ENCODE results near the gene GSTP1. TPM values are rescaled to one million over a fixed set of nuclear protein-coding genes. Genes with fewer than 3 reads are reported as not detected.
"Not testable (repeated sequence)": the region's sequence is repeated elsewhere in the genome, so short reads cannot be mapped to it uniquely, and the experiment has no call there.

Gene GSTP1
- total RNA-seq, 1 donor from 2014 or later: 206 TPM

DNA sequence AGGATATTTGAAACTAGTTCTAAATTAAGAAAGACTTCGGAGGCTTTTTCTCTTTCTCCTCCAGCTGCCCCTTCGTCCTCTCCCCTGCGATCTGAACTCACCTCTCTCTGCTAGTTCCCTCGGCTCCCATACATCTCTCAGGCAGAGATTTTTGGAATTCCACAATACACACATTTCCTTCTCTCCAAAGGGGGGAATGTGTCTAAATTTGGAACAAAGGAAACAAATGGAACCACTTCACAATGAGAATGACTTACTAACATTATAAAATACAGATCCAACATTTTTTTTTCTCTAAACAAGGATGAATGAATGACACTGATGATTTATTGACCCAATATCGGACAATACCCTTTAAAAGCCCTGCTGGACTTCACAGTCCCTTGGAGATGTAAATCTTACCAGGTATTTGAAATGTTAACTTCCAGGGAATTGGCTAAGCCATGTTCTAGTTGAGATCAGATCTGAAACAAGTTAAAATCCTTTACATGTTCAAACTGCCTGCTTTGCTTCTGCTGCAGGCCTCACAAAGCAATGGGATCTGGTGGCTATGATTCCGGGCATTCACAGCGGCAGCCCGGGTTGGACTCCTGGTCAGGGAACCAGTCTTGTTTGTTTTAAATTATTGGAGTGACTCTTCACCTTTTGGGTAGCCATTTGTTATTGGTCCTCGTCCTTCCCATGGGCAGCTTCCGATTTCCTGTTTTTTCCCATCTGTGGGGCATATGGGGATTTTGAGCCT, 20.5 kb upstream of the GSTP1 start:
- DNase-seq (ENCODE audit: low spot score in 2 of 2) (no peak), FAIRE-seq (no peak)

GRCh38 chr11:67563705-67564114, 19.9 kb upstream of the GSTP1 start:
- FAIRE-seq: not testable (repeated sequence)

GRCh38 chr11:67564230-67564629, 19.4 kb upstream of the GSTP1 start:
- FAIRE-seq: no peak
- no peak for DNase-seq (ENCODE audit: low spot score in 2 of 2)

More at GRCh38 chr11:67563705-67564114, 19.9 kb upstream of the GSTP1 start:
- DNase-seq (ENCODE audit: low spot score in 2 of 2): not testable (repeated sequence)

- DNase-seq (ENCODE audit: low spot score in 2 of 2) (no peak), FAIRE-seq (no peak)
These were observed 12.2 kb upstream of the GSTP1 start for GRCh38 chr11:67571443-67571842.

- FAIRE-seq: no peak
- no peak for DNase-seq (ENCODE audit: low spot score in 2 of 2)
These were observed 11.3 kb upstream of the GSTP1 start for GRCh38 chr11:67572305-67572704.

GRCh38 chr11:67572747-67573419, 10.7 kb upstream of the GSTP1 start:
- DNase-seq (ENCODE audit: low spot score in 2 of 2) (no peak), FAIRE-seq (no peak)

DNA sequence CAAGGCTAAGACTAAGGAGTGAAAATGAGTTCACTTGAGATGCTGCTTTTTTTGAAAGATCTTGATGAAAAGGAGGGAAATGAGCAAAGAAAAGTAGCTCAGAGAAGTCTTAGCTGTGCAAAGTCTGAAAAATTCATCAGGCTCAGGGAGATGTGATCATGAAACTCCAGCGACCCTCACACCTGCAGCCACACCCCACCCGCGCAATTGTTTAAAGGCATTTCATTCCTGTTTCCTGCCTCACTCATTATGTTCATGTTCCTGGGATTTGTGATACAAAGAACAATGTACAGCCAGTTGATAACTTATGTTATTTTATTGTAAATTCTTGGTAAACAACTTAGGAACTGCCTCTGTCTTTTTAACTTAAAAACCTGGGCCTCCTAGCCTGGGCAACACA, 8.7 kb upstream of the GSTP1 start:
- no peak for FAIRE-seq
- no peak for DNase-seq (ENCODE audit: low spot score in 2 of 2)

- FAIRE-seq: no peak
- DNase-seq (ENCODE audit: low spot score in 2 of 2): no peak
These were observed 6.7 kb upstream of the GSTP1 start for GRCh38 chr11:67576735-67577475.

GRCh38 chr11:67577951-67578350, 5.7 kb upstream of the GSTP1 start:
- FAIRE-seq: no peak

DNA sequence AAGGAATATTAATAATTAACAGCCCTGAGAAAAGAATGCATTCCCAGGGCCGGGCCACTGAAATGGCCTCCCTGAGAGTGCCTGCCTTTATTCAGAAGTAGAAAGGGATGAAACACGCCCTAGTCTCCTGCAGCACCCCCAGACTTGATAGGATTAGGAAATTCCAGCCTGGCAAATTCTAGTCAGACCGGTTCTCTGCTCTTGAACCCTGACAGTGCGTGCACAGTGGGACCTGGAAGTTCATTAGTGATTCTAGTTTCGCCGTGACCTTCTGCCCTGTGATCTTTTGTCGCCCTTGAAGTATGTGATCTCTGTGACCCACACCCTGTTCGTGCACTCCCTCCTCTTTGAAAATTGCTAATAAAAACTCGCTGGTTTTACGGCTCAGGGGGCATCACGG, 2.1 kb upstream of the GSTP1 start:
- FAIRE-seq (no peak), DNase-seq (ENCODE audit: low spot score in 2 of 2) (no peak)

More at GRCh38 chr11:67577951-67578350, 5.7 kb upstream of the GSTP1 start:
- no peak for DNase-seq (ENCODE audit: low spot score in 2 of 2)

DNA sequence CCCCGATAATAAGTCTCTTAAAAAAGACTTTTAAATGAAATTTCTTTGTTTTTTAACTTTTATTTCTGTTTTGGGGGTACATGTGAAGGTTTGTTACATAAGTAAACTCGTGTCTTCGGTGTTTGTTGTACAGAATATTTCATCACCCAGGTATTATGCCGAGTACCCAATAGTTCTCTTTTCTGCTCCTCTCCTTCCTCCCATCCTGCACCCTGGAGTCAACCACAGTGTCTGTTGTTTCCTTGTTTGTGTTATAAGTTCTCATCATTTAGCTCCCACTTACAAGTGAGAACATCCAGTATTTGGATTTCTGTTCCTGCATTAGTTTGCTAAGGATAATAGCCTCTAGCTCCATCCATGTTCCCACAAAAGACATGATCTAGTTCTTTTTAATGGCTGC, 1.6 kb upstream of the GSTP1 start:
- FAIRE-seq (no peak), DNase-seq (ENCODE audit: low spot score in 2 of 2) (no peak)

- FAIRE-seq: no peak
These were observed 731 bp downstream of the GSTP1 start for GRCh38 chr11:67584205-67584880.

DNA sequence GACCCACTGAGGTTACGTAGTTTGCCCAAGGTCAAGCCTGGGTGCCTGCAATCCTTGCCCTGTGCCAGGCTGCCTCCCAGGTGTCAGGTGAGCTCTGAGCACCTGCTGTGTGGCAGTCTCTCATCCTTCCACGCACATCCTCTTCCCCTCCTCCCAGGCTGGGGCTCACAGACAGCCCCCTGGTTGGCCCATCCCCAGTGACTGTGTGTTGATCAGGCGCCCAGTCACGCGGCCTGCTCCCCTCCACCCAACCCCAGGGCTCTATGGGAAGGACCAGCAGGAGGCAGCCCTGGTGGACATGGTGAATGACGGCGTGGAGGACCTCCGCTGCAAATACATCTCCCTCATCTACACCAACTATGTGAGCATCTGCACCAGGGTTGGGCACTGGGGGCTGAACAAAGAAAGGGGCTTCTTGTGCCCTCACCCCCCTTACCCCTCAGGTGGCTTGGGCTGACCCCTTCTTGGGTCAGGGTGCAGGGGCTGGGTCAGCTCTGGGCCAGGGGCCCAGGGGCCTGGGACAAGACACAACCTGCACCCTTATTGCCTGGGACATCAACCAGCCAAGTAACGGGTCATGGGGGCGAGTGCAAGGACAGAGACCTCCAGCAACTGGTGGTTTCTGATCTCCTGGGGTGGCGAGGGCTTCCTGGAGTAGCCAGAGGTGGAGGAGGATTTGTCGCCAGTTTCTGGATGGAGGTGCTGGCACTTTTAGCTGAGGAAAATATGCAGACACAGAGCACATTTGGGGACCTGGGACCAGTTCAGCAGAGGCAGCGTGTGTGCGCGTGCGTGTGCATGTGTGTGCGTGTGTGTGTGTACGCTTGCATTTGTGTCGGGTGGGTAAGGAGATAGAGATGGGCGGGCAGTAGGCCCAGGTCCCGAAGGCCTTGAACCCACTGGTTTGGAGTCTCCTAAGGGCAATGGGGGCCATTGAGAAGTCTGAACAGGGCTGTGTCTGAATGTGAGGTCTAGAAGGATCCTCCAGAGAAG, 1.6 kb downstream of the GSTP1 start:
- DNase-seq (ENCODE audit: low spot score in 2 of 2): no peak
- no peak for FAIRE-seq

More at GRCh38 chr11:67584205-67584880, 731 bp downstream of the GSTP1 start:
- peak; percentile 40 to 47 for DNase-seq (ENCODE audit: low spot score in 2 of 2)

DNA sequence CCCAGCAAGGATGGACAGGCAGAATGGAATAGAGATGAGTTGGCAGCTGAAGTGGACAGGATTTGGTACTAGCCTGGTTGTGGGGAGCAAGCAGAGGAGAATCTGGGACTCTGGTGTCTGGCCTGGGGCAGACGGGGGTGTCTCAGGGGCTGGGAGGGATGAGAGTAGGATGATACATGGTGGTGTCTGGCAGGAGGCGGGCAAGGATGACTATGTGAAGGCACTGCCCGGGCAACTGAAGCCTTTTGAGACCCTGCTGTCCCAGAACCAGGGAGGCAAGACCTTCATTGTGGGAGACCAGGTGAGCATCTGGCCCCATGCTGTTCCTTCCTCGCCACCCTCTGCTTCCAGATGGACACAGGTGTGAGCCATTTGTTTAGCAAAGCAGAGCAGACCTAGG, 2.3 kb downstream of the GSTP1 start:
- DNase-seq (ENCODE audit: low spot score in 2 of 2) (no peak), FAIRE-seq (no peak)

GRCh38 chr11:67586568-67587250, 3.1 kb downstream of the GSTP1 start:
- no peak for FAIRE-seq
- DNase-seq (ENCODE audit: low spot score in 2 of 2): no peak

DNA sequence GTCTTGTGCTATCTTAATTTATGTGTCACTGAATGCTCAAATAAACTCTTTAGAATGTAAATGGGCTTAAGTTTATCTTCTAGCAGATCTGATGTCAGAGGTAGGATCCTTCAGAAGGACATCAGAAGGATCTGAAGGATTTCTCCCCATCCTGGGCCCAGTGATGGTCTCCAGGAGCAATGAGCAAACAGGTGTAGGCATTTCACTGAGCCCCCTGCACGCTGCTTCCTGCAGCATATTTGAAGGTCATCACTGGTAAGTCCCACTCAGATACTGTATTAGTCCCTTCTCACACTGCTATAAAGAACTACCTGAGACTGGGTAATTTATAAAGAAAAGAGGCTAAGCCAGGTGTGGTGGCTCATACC, 4.5 kb downstream of the GSTP1 start:
- no peak for FAIRE-seq
- no peak for DNase-seq (ENCODE audit: low spot score in 2 of 2)

- FAIRE-seq; DNase-seq (ENCODE audit: low spot score in 2 of 2): not testable (repeated sequence)
These were observed 5.3 kb downstream of the GSTP1 start for GRCh38 chr11:67588899-67589415.

GRCh38 chr11:67592880-67593564, 9.4 kb downstream of the GSTP1 start:
- DNase-seq (ENCODE audit: low spot score in 2 of 2) (no peak), FAIRE-seq (no peak)

All from frontal cortex (tissue), 4 donors.